Limb (tissue), 2 donors: ENCODE measurements around the gene ODAD2.

ENCODE experiments used
- DNase-seq, 2 donors: peaks; one replicate each; pipeline ENCODE4 v3.0.0-alpha.2; 2016; ENCODE audit errors: extremely low spot score in 2 of 2

The ODAD2 gene

DNA sequence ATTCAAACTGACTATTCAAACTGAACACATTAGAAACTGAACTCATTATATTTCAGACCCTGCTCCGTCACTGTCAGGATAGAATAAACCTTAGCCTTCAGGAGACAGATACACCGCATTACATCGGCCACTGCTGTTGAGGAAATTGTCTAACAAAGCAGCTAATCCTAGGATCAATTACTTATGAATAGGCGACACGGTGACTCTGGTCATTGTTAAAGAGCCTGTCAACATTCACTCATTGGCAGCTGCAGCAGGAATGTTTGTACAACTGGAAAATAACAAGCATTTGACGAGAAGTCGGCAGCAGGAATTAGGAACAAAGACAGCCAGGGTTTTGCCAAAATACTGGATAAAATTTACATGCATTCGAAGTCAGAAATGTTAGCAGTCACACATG, 141.3 kb downstream of the ODAD2 start:
- no peak for DNase-seq

DNA sequence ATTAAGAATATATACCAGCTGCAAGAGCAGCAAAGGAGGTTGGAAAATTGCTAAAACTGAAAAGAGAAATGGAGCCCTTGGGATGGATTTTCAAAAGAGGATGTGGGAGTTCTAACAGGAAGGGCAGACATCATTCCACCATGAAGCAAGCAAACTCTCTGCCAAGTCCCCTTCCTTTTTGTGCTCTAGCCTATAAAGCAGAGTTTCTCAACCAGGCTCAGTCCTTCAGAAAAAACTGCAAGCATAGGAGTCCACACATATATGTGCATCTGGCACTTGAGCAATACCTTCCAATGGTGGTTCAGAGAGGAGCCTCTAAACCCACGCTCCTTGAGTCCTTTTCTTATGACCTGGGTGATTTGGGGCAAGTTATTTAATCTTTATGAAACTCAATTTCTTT, 154.7 kb downstream of the ODAD2 start:
- DNase-seq, result no peak

DNA sequence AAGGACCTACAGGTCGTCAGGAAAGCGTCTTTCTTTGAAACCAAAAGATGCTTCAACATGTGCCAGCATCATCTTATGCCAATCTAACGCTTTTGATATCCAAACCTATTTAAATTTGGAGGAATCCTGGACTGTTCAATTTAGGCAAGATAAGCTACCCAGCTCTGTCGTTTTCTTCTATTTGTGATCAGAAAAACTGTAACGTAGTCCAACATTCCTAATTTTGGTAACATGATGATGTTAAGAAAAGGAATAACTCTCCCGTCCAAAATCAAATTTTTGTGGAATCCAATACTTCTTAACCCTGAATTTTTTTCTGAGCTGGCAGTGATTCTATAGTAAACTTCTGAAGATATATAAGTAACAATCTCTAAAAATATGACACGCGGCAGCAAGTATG, 160.0 kb downstream of the ODAD2 start:
- DNase-seq, result no peak

DNA sequence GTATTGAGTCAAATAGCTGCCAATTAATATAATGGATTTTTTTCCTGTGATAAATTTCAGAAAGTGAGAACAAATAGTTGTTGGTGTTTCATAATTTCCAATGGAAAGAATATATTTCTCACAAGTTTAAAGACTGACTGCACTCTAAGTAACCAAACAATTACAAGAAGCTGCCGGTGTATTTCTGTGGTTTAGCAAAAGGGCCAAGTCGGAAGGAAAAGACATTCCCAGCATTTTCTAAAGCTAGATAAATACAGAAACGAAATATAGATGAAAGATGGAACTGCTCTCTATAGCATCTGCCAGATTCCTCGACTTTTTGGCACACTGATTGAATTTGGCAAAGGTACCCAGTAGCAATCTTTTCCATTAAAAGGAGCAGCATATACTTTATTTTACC, 160.5 kb downstream of the ODAD2 start:
- peak in 1 of 2 donors; percentile 38 for DNase-seq

DNA sequence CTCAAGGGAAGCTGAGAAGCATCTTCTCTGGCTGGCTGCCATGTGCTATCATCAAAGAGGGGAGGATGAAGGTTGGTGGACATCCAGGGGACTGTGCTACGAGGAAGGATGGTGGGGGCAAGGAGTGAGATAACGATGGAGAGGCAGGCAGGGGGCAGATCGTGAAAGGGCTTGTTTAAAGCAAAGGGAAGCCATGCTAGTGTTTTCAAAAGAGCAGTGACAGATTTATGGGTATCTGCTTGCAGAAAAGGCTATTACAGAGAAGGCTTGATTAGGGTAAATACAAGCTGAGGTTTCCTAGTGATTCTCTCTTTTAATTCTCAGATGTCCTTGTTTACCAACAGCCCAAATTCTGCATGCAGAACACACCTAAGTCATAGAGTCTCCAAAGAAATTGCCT, 164.4 kb downstream of the ODAD2 start:
- DNase-seq, result no peak

DNA sequence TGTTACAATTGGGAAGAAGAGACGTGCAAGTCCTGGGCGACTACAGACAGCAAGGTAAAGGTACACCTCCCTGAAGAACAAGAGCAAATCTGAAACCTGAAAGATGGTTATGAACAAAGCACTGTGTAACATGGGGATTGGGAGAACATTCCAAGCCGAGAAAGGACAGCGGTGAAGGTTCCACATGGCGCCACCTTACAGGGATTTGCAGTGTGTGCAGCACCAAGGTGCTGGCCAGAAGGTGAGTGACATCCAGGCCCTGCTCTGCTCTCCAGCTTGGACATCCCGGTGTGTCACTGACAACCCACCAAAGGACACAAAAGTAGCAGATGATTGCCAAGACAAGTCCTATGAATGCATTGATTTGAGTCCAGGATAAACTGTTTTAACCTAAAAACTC, 165.1 kb downstream of the ODAD2 start:
- DNase-seq, result no peak

DNA sequence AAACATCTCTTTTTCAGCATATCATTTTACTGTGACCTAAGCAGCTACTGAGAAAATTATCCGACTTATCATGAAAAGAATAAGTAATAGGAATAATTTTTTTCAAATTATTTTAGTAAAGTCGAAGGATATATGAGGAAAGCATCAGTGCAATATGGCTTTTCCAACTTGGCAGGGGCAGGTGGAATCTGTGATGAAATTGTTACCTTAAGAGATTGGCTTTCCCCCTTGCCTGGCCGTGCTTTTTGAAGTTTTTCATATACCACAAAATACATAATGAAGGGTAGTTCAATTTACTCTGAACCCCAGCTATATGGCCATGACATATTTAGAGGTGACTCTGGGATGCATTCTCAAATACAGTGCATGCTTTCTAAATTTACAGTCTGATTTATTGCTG, 166.1 kb downstream of the ODAD2 start:
- DNase-seq, result no peak

DNA sequence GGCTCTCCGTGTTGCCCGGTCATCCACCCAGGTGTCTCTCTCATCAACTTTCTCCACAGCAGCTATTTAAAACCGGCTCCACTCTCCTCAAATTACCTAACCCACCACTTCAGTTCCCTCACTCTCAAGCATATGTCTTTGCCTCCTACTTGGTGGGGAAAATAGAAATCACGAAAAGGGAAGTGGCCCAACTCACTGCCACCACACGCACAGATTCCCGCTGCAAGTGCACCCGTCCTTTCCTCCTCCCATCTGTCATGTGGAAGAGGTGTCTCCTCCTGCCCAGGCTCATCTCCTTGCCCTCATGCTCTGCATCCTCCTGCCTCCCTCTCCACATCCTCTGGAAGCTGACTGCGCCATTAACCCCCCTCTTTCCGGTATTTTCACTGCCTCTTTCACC, 172.5 kb downstream of the ODAD2 start:
- no peak for DNase-seq

DNA sequence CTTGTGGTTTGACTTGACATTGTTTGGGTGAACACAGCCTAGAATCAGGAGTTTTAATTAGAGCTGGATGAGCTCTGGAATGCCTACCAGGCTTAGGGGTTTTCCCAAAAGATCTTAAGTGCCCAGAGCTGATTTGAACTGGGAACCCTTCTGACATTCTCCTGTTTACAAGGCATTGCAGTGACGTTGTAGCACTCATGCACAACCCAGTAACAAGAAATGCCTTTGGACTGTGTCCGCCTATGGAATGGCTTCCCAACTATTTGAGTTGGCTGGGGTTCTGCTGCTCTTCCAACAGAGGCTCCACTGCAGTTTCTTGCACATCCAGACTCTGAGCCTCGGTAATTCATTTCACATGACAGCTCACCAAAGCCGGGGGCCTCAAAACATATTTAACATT, 176.6 kb downstream of the ODAD2 start:
- DNase-seq, result no peak

DNA sequence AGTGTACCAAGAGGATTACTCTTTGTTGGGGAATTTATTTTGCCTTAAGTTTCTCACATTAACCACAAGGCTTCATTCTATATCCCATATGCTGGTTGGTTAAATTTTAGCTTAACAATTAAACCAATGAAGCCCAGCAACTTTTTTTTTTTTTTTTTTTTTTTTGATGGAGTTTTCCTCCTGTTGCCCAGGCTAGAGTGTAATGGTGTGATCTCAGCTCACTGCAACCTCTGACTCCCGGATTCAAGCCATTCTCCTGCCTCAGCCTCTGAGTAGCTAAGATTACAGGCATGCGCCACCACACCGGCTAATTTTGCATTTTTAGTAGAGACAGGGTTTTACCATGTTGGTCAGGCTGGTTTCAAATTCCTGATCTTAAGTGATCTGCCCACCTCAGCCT, 178.2 kb downstream of the ODAD2 start:
- DNase-seq, result no peak

DNA sequence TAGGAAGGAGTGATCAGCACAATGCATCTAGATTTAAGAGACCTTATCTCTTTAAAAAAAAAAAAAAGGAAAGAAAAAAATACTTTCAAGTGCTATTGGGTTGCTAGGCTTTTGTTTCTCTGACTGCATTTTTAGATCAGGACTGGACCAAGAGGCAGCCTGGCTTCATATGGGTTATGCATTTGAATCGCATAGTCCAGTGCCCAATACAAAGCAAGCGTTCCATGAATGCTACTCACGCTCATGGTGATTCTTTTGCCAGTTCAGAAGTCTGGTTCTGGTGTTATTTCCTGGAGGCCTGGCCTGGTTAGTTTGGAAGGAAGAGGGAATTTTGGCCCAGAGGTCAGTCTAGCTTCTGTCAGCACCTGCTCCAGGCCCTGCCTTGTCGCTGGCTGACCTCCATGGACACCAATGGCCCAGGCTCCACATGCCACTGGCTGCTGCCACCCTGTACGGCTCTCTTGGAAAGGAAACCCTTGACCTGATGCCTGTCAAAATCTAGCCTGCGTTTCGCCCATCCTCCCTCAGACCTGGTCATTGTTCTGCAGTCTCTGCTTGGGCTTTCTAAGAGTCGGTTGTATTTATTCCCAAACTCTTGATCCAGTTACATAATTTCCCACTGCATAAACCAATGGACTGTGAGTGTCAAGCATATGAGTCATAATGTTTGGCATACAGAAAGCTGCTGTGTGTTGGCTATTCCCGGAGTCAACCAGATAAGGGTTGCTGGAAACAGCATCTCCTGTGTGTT, 178.9 kb downstream of the ODAD2 start:
- DNase-seq, result no peak

DNA sequence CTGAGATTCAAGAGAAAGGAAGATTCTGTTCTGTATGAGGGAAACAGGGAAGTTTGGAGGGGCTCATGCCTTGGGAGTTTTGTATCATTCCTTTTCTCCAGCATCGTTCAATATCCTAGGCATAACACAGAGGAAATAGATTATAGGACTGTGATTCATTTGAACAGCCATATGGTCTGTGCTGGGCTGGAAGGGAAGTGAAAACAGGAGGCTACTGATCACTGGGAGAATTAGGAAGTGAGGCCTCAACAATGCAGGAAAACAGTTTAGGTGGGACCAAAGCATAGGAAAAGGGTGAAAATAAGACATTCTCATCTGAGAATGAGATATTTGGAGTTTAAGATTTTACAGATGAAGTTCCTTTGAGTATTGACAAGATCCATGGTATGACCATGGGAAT, 182.6 kb downstream of the ODAD2 start:
- no peak for DNase-seq

DNA sequence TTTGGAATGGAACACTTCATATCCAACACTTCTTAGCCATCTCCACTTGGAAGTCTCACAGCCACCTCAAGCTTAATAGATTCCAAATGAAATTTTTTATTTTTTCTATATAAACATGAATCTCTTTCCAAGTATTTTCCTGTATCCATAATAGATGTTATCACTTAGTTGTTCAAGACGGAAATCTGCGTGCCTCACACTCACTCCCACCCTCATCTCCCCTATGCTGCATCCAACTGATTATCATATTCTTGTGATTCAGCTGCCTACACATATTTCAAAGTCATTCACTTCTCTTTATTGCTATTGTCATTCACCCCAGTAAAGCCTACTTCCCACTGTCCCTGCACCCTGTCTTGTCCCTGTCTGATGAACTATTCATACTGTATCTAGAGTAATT, 183.0 kb downstream of the ODAD2 start:
- no peak for DNase-seq

DNA sequence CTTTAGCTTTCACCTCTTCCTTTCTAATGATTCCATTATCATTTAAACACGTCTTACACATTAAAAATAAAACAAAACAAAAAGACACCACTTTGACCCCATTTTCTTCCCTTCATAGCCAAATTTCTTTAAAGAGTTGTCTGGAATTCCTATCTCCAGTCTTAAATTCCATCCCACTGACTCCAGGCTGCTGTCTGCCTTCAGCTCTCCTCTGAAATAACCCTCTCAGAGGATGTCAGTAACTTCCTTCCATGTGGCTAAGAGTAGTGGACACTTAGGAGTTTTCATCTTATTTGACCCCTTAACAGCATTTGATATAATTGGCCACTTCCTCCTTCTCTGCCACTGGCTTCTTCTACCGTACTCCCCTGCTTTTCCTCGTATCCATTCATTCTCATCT, 183.6 kb downstream of the ODAD2 start:
- no peak for DNase-seq

DNA sequence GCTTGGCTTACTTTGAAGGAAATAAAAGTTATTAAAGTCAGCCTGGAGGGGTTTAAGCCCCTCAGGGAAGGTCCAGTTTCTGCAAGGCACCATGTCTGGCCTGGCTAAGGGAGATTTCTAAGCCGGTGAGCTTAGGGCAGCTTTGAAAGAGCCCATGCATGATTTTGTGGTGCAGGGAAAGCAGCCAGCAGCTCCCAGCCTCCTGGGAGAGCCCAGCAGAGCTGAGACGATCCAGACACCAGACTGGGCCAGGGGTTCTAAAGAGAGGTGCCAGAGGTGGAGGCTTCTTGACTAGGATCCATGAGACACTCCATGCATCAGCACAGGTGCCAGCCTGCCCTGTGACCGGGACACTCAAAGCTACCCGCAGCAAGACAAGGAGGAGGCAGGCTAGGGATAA, 193.7 kb downstream of the ODAD2 start:
- DNase-seq, result no peak

DNA sequence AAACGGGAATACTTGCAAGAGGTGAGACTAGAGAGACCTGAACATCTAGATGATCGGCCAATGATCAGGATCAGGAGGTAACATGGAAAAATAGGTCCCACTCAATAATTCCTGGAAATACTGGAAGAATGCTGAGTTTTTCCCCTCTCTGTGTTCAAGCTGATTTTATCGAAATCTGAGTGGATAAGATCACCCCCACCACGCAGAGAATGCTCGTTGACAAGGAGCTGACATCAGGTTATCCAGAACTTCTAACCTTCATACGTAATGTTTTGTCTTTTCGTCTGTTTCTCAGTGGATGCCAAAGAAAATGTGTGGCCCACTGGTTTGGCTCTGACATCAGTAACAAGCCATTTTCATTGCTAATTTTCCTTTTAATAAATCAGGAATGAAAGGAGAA, 194.7 kb downstream of the ODAD2 start:
- no peak for DNase-seq

DNA sequence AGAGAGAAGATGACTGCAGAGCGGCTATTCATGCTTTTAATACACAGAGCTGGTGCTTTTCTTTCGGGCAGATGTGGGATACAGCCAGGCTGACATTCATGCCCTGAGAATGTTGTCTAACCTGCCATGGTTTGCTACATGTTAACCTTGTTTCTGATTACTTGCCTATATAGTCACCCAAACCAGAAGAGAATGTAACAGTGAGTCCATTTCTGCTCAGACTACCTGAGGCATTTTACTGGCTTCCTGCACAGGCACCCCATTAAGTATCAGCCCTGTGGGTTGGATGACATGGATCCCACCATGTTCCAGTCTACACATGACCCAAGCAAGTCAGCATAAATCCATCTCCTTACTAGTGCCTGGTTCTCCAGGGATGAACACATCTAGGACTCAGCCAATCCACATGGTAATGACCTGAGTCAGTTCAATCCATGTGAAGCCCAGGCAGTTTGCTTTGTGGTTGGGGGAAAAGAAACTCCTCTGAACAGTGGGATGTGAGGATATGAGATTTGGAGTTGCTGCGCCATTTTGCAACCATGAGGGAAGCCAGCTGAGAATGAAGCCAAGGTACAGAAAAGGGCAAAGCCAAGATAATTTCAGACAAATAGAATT, 197.6 kb downstream of the ODAD2 start:
- no peak for DNase-seq

DNA sequence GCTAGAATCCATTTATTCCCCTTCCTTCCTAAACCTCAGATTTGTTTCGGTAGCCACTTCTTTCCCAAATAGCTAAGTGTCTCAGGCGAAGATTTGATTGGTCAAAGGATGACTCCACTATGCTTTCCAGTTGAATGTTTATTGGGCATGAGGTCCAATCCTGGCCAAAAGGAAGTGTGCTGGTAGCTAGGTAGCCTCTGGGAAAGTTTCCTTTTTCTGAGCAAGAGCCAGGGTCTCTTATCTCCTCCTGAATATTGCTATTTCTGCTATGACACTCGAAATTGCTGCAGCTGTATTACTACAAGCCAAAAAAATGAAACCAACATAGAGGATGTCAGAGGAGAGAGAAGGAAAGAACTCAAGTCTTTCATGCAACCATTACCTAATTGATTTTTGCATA, 199.8 kb downstream of the ODAD2 start:
- DNase-seq, result no peak

DNA sequence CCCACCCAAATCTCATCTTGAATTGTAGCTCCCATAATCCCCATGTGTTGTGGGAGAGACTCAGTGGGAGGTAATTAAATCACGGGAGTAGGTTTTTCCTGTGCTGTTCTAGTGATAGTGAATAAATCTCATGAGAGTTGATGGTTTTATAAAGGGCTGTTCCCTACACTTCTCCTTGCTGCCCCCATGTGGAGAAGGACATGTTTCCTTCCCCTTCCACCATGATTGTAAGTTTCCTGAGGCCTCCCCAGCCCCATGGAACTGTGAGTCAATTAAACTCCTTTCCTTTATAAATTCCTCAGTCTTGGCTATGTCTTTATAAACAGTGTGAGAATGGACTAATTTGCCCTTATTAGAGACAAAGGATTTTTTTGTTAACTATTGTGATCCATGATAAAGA, 204.7 kb downstream of the ODAD2 start:
- DNase-seq, result no peak

DNA sequence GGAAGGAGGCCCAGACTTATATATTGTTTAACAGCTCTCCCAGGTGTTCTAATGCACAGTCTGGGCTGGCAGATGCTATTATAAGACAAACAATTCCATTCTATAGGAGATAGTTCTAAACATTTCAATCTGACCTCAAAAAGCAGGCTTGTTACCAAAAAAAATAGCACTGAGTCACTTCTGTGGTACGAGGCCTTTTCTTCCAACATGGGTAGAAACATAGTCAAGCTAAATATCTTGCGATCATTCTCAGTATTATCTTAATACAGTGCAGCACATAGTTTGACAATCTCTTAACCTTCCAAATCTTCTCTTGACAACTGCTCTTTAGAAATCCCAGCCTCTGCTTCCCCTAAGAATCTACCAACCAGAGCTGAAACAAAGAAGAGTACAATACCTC, 206.7 kb downstream of the ODAD2 start:
- DNase-seq, result no peak

DNA sequence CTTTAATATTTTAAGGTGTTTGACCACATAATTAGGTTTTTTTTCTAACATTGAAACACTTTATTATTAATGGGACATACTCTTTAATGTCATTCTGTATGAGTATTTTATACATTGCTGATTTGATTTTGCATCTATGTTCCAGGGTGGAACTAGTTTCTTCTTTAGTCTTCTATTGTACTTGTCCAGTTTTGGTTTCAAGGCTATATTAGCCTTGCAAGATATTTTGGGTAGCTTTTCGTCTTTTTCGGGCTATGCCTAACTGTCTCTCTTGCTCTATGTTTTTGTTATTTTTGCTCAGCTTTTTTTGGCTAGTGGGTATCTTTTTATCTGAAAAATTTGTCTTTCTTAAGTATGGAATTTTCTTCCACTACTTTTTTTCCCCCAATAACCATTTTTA, 214.6 kb downstream of the ODAD2 start:
- no peak for DNase-seq

DNA sequence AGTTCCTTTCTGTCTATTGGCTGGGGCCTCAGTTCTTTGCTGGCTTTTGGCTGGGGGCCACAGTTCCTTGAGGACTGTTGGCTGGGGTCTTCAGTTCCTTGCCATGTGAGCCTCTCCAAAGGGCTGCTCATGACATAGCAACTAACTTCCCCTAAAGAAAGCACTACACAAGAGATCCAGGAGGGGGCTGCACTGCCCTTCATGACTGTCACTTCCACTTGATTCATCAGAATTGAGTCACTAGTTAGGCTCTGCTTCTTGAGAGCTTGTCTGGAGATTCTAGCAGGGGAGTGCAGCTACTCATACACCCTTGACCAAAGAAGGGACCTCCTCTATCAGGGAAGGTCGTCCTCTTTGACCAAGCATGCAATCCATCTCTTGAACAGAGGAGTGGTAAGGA, 215.2 kb downstream of the ODAD2 start:
- DNase-seq, result no peak

DNA sequence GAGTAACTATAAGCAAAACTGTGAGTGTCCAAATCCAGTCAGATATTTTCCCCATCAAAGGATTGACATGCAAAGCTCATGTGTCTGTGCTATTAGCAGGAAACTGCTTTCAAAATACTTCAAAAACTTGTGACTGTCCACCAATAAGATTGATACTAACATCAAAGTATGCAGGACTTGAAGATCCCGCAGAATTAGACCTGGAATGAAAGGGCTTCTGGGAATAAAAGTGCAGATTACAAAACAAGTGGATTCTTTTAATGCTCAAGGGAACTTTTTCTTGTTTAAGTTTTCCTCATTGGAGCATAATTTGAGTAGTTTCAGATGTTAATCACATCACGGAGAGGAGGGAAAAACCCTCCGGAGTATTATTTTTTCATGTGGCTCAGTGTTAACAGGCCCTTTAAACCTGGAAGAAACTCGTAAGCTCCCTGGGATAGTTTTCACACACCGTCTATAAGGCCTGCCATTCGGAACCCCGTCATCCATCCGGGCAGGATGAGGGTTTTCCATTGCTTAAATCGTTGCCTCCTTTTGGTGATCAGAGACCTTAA, 219.3 kb downstream of the ODAD2 start:
- no peak for DNase-seq
